Stimulated activated CD8-positive, alpha-beta memory T cell treated with anti-CD3 and anti-CD28 coated beads, Interleukin-7, amount 100 ng/mL, for 24 hours (primary cell): ENCODE data around the gene ANXA10.
"Not testable (repeated sequence)": the region's sequence is repeated elsewhere in the genome, so short reads cannot be mapped to it uniquely, and the experiment has no call there.

Experiments used
- DNase-seq: peaks from one replicate; pipeline ENCODE4 v3.0.0-alpha.2; 2020; ENCODE audit warnings: low read depth

ANXA10 gene

DNA sequence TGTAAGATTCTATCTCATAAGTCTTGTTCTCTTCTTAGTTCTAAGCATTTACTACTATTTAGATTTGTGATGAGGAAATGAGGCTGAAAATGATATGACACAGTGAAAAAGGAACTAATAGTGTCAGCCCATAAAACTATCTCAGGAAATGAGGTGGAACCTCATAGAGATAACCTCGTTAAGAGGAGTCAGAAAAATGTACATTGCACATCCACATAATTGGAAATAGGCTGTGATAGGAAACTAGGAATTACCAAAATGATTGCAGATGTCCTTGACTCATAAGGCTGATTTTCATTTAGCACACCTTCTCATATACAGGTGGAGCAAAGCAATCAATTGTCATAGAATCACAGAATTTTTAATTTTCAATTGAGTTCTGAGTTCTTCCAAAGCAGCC is 26.8 kb downstream of the ANXA10 start:
- DNase-seq = no peak

DNA sequence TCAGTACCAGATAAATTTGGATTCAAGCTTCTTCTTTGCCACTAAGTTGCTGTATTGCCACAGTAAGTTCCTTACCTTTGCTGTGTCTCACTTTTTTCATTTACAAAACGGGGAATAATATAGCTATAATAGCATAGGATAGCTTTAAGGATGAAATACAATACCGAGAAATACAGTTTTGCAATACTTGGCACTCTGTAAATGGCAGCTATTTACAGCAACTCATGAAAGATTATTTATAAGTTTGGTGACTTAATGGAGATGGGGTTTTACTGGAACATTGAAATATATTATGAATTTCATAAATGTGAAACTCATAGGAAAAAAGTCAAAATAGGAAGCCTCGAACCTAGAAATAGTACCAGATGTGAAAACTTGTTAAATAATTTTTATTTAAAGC is 27.6 kb downstream of the ANXA10 start:
- no peak for DNase-seq

DNA sequence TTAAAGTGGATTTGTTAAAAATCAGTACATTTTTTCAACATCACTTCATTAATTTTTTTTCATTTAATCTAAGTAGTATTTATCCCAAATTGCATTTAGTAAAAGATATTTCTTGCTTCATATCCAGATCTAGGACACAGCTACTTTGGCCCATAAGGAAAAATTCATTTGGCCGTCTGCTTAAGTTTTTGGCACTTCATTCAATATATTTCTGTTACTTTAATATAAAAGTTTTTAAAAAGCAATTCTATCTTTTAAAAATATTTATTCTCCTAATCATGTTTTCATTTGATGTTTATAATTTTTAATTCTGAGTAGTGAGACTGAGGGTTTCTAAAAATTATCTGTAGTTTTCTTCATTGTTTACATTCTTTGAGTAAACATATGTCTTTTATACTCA is 28.5 kb downstream of the ANXA10 start:
- no peak for DNase-seq

DNA sequence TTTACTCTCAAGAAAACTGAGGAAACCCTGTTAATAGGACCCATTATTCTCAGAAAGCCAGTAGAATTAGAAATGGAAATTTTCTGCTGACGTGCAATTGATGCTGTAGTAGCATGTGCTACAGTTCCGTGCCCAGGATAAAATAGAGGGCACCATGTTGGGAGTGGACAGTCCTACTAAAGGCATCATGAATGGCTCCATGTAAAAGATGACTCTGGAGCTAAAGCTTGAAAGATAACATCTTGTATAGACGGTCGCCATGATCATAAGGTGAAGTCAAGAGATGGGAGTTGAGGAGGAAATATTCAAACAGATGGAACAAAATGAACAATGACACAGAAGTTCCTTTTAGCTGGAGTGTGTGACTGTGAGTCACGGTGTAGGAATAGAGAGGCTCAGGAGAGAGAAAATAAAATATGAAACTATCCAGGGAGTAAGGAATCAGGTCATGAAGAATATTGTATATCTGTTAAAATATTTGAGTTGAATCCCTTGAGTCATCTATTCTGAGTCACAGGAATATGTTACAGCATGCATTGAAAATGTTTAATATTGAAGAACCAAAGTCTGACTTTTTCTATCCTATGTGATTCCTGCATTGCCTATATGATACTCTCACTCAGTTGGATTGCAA is 31.8 kb downstream of the ANXA10 start:
- no peak for DNase-seq

DNA sequence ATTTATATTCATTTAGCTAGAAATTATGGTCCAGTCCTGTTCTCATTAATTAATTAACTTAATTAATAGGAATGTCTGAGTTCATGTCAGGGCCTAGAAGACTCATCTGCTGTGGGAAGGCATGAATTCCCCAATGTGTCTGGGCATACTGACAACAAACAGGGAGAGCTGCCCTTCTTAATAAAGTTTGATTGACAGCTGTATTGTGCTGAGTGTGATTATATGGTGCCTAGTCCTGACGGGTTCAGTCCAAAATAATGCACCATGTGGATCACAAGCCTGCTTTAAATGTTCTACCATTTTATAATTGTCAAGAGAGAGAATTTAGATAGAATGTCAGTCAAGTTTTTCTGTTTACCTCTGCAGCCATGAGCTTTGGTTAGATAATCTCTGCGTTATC is 34.6 kb downstream of the ANXA10 start:
- DNase-seq = no peak

DNA sequence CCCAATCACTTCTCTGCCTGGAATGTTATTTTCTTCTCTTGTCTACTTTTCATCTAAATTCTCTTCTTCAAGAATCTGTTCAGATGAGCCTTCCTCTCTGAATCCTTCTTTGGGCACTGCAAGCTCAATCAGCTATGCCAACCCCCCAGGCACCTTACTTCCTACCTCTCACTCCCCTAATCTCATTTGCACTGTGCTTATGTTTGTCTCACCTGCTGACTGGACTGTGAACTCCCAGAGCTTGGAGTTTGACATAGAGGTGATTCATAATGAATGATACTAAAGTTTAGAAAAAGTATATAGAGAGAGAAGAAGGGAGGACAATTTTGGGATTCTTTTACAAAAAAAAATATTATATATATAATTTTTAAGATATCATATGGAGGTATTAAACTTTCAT is 36.3 kb downstream of the ANXA10 start:
- DNase-seq = no peak

DNA sequence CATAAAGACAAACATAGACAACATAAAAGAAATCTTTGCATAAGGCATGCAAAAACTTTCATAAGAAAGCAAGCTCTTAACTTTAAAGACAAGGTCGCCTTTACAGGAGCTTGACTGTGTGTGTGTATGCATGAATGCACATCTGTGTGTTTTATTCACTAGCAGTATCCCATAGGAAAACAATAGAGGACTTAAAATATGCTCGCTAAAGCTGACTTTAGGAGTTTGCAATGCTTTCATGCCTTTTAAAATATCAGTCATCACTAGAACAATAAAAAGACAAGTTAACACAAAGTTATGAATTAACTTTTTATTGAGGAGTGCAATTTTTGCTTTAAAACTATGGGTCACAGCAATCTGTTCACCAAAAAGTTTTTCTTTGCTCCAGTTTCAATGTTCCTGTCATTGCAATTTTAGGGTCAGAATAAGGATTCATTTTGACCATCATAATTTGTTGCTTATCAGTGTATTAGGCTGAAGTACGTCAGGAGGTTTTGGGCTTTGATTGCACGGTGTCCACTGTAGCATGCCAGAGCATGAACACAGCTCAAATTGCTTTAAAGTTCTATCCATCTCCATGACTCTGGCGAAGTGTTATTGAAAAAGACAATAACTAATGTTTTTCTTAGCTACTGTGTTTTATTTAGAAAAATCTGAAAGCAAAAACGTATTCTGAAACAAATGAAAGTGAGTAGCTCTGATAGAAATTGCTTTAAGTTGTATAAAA is 36.9 kb downstream of the ANXA10 start:
- DNase-seq = no peak

DNA sequence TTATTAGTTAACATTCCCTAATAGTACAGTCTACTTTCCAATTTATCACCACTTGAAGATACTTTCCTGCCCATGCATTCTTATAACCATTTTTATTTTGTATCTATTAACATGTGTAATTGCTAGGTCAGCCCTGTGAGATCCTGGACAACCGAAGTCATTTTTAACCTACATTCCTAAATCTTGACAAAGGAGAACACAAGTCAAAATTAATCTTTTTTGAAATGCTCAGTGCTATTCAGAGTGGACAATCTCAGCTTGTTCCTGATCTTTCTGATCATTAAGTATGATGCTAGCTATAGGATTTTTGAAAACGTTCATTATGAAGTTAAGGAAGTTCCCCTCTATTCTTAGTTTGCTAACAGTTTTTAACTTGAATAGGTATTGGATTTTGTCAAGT is 37.5 kb downstream of the ANXA10 start:
- no peak for DNase-seq

DNA sequence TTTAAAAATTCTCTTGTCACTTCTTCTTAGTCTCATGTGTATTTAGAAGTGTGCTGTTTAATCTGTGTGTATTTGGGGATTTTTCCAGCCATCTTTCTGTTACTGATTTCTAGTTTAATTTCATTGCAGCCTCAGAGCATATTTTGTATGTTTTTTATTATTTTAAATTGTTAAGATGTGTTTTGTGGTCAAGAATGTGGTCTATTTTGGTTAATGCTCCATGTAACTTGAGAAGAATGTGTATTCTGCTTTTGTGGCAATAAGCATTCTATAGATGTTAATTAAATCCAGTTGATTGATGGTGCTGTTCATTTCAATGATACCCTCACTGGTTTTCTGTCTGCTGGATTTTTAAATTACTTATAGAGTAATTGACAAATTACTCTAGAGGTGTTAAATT is 38.9 kb downstream of the ANXA10 start:
- no peak for DNase-seq

DNA sequence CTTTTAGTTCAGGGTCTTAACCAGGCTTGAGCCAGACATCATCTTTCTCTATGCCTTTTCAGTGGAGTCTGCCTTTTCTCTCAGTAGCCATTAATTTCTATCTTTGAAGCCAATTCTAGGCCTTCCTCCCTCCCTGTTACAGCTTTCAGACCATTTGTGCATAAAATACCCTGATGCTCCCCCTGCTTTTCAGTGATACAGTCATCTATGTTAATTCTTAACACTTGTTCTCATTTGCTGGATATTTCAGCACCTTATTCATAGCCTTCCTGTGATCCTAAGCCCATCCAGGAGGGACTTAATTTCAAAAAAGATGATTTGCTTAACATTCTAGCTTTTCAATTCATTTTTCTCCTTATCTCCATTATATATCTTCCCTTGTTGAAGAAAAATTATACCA is 42.3 kb downstream of the ANXA10 start:
- no peak for DNase-seq

DNA sequence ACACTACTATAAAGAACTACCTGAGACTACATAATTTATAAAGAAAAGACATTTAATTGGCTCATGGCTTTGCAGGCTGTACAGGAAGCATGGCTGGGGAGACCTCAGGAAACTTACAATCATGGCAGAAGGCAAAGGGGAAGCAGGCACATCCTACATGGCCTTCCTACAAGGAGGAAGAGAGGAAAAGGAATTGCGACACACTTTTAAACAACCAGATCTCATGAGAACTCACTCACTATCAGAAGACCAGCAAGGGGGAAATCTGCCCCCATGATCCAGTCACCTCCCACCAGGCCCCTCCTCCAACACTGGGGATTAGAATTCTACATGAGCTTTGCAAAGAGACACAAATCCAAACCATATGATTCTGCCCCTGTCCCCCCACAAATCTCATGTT is 43.5 kb downstream of the ANXA10 start:
- DNase-seq = not testable (repeated sequence)

DNA sequence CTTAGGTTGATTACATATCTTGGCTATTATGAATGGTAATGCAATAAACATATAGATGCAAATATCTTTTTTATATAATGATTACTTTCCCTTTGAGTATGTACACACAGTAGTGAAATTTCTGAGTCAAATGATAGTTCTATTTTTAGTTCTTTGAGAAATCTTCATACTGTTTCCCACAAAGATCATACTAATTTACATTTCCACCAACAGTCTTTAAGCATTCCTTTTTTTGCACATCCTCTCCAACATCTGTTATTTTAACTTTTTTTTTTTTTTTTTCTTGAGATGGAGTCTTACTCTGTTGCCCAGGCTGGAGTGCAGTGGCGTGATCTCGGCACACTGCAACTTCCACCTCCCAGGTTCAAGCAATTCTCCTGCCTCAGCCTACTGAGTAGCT is 45.4 kb downstream of the ANXA10 start:
- DNase-seq = not testable (repeated sequence)

DNA sequence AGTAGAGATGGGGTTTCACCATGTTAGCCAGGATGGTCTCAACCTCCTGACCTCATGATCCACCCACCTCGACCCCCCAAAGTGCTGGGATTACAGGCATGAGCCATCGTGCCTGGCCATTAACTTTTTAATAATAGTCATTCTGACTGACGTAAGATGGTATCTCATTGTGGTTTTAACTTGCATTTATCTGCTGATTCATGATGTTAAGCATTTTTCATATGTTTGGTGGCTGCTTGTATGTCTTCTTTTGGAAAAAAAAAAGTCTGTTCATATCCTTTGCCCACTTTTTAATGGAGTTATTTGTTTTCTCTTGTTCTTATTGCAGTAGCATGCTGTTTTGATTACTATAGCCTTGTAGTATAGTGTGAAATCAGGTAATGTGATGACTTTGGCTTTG is 45.8 kb downstream of the ANXA10 start:
- DNase-seq = no peak

DNA sequence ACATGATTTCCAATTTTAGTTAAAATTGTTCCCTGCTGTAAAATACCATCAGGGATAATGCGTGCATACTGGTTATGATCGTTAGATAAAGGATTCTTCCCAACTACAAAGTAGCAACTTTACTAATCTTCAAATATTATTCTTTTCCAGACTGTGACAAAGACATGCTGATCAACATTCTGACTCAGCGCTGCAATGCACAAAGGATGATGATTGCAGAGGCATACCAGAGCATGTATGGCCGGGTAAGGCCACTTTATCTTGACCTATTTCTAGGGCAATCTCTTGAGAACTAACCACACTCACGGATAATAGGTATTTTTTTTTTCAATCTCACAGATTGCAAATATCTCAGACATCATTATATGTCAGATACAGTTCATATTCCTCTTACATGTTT is 47.0 kb downstream of the ANXA10 start:
- DNase-seq = no peak

DNA sequence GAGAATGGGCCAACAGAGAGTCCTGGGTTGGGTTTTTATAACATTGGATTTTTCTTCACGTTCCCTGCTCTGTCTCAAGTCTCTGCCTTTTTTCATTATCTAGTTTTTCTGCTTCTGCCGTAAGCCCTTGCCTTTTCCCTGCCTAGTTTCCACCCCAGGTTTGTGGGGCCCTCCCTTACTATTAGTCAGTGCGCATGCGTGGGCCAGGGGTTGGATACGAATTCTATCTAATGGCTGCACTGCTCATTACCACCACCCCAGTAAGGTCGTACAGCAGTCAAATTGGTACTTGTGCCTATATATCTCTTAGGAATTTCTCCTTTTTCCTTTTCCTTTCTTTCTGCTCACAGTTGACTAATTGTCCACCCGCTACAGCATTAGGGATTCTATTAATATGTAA is 49.4 kb downstream of the ANXA10 start:
- no peak for DNase-seq

DNA sequence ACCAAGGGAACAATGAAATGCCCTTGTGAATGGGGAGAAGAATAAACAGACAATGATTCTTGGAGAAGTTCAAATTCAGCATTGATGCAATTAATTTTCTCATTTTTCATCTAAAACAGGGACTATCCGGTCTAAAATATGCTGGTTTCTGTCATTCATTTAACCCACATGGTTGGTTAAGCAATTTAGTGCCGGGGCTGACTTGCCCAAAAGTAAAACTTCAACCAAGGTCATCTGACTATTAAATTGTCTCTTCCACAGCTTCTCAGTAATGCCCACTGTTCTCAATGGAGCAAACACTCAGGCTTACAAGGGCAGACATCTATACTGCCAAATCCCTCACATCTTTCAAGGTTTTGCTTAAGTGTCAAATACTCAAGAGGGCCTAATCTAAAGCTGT is 51.3 kb downstream of the ANXA10 start:
- no peak for DNase-seq

DNA sequence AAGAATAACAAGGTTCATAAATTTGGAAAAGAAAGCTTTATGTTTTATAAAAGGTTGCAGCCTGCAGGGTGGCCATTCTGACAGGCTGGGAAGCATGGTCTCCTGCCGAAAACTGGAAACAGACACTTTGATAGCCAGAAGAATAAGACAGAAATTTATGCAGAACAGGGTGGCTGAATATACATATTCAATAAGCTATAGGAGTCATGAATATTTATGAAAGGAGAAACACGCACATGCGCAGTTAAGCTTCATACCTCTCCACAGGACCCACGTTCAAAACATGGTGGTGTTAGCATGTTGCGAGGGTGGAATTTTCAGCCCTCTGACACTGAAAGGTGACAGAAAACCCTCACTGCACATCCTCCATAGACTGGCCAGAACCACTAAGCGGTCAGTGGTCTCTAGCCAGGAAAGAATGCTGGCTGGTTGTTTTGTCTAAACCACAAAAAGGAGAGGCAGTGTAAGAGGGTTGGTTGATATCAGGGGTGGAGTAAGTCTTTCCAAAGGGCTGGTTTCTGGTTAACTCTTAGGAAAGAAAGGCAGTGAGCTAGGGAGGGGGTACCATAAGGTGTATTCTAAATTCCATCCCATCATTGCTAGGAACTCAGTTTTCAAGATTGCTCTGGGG is 58.2 kb downstream of the ANXA10 start:
- no peak for DNase-seq

DNA sequence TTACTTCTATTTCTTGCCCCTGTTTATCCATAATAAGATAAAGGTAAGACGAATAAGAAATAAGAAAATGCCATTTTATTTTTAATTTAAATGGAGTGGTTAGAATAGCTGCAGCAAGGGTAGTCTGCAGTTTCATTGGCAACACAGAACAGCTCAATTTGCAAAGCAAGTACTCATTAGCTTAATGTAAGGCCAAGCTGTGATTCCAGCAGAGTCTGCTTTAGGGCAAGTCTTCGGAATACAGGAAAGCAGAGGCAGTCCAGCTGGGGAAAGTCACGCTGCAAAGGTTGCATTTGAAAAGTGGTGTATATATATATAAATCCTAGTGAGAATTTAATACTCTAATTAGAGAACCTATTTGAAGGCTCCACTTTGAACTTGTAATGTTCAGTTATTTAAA is 59.0 kb downstream of the ANXA10 start:
- no peak for DNase-seq

DNA sequence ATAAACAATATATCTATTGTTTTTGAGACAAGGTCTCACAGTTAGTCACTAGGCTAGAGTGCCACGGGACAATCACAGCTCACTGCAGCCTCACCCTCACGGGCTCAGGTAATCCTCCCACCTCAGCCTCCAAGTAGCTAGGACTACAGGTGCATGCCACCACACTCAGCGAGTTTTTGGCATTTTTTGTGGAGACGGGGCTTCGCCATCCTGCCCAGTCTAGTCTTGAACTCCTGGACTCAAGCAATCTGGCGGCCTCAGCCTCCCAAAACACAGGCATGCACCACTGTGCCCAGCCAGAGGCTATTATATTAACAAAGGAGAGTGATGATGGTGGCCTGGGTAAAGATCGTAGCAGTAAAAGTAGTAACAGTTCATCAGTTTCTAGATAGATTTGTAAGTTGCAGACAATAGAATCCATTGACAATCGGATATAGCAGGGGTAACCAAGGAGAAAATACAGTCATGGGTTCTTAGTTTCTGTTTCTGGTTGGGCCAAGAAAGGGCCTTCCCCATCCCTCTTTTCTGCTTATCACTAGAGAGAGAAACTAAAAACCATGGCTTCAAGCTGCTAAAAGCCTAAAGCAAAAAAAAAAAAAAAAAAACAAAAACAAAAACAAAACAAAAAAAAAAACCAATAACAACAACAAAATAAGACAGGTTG is 60.6 kb downstream of the ANXA10 start:
- DNase-seq = no peak

DNA sequence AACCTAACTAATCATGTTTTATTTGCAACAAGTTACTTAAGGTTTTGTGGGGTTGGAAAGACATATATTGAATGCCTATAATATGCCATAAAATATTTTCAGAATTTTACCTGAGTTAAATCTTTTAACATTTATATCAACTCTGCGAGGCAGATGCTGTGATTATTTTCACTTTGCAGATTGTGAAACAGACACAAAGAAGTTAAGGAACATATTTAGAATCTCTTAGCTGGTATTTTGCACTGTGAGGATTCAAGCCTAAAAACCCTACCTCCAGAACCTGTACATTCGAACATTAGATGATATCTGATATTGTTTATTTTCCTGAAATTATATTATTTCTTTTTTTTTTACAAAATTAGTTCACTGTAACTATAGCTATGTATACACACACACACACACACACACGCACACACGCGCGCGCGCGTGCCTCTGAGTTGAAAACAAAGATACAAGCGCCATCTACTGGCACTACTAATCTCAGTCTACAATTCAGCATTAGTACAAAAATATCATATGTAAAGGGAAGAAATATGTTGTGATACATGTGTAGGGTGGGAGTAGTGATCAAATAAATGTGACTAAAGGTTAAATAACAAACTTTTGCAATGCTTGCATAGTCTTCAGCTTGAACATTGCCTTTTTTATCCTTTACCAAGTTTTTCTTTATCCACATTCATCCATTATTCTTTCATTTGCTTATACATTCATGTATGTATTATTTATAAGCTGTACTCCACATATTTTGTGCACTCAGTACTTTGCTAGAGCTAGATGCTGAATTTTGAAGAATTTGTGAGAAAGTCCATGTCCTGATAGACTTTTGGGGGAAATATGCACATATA is 61.5 kb downstream of the ANXA10 start:
- peak; percentile 9 for DNase-seq

DNA sequence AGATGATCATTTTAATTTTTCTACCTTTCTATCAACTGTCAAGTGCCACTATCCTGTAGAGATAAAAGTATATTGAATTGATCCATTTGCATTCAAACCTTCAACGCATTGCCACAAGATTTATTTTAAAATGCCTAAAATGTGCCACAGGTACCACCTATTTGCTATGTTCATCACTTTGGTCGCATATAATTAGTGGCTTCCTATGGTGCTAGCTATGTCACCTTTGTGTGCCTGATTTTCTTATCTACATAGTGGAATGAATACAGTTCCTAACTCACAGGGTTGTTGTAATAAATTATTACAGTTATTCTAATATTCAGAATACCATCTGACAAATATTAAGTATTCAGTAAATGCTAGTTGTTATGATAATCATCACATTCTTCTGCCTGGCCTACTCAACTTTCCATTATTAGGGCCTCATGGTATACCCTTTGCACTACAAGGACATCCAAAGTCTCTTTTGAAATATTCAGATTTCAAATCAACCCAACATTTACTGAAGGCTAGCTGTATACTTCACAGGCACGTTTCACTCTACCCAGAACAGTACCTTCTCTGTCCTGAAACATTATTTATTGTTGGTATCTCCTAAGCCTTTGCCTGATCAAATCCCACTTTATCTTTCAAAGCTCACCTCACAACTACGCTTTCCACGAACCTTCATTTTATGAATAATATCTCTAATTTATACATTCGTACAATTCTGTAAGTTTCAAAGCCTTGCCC is 62.4 kb downstream of the ANXA10 start:
- DNase-seq = no peak
